GM18511 (cell line): ENCODE results near the gene MCUB.
"Not testable (repeated sequence)": the region's sequence is repeated elsewhere in the genome, so short reads cannot be mapped to it uniquely, and the experiment has no call there.

ENCODE experiments used
- ATAC-seq: cut with Tn5 transposase; IDR thresholded peaks from one replicate; pipeline ENCODE4 v1.9.1; 2021; ENCODE audit warnings: mild to moderate bottlenecking, moderate library complexity; ENCODE audit not compliant: unreplicated experiment

The MCUB gene

DNA sequence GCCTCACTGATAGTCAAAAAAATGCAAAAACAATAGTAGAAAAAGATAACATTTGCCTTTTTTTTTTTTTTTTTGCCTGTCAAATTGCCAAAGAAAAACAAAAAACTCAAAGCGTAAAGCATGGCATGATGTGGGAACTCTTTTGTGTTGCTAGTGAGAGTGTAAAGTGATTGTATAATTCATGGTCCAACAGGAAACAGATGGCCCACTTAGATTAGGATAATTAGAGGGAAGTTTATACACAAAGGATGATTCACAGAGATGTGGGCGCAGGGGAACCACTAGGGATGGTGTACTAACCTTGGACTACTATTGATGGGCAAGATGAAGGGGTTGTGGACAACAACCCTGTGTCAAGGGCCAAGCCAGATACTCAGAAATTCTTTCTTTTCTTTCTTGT lies 16.4 kb downstream of the MCUB start:
- ATAC-seq: no peak

DNA sequence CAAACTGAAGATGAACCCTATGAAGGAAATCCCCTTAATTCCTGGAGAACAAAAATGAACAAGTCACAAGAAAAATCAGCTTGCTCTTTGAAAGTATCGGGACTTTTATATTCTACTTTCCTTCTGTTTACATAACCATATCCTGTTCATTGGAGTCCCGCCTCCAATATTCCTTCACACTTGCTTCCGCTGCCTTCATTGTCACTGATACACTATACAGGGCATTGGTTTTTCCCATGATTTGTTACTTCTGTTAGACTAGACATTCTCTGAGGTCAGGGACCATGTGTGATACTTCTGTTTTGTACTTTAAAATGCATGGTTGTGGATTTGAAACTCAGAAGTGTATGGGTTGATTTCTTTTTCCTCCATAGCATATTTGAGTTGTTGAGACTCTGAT lies 18.8 kb downstream of the MCUB start:
- ATAC-seq: no peak

DNA sequence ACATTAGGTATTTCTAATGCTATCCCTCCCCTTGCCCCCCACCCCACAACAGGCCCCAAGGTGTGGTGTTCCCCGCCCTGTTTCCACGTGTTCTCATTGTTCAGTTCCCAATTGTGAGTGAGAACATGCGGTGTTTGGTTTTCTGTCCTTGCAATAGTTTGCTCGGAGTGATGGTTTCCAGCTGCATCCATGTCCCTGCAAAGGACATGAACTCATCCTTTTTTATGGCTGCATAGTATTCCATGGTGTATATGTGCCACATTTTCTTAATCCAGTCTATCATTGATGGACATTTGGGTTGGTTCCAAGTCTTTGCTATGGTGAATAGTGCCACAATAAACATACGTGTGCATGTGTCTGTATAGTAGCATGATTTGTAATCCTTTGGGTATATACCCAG lies 20.0 kb downstream of the MCUB start:
- not testable (repeated sequence) for ATAC-seq

DNA sequence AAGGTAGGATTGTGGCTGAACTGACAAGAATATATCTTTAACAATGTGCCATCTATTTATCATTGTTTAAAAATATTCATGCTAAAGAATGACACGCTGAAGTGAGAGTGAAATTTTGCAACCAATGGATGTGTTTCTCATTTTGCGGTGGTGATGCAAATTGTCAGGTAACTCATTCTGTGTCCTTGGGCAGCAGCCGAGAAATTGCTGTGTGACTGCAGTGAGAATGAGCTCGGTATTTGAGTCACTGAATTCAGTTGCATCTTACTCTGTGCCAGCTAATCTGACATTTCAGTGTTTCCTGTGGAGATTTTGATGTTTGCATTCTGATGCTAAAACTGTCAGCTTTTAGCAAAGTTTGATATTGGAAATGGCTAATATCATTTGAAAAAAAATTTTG lies 28.1 kb downstream of the MCUB start:
- peak; percentile 98 for ATAC-seq

DNA sequence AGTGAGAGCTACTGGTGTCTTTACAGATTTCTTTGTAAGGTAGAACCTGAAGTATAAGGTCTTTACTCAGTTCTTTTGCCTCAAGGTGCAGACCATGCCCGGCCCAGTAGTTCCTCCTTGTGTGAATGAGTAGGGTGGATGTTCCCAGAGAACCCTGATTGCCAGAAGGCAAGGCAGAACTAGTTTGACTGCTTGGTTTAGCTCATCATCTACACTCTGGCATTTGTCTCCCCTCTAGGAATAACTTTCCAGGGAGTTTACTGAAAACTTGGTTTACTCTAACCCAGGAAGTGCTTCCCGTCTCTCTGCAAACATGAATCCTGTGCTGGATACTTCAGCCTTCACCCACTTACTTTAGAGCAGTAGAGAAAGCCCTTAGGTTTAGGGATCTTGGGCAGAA lies 29.1 kb downstream of the MCUB start:
- ATAC-seq: no peak

DNA sequence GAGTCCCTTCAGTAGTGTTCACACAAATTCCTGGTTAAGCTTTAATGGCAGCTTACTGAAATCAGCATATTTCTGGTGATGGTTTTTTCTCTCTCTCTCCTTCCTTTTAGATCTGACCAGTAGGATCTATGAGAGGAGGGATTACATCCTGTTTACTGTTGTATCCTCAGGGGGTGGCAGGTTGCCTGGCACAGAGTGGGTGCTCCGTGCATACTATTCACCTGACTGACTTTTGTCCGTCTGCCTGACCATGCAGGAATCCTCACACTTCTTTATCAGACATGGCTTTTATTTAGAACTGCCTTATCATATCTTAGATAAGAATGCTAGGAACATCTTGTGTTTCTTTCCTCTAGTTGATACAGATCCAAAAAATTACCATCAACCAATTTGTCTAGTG lies 29.6 kb downstream of the MCUB start:
- no peak for ATAC-seq

DNA sequence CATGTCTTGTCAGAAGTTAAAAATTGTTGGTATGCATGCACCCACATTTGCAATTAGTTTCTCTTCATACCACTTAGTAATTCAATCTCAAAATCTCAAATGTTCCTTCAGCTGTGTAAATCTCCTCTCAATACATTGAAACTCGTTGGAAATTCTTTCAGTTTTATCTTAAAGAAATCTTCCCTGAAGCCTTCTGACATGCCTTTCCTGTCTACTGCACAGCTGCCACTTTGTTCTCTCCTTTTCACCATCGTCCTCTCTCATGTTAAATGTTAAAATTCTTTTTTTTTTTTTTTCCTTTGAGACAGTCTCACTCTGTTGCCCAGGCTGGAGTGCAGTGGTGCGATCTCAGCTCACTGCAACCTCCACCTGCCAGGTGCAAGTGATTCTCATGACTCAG lies 30.9 kb downstream of the MCUB start:
- ATAC-seq: no peak

DNA sequence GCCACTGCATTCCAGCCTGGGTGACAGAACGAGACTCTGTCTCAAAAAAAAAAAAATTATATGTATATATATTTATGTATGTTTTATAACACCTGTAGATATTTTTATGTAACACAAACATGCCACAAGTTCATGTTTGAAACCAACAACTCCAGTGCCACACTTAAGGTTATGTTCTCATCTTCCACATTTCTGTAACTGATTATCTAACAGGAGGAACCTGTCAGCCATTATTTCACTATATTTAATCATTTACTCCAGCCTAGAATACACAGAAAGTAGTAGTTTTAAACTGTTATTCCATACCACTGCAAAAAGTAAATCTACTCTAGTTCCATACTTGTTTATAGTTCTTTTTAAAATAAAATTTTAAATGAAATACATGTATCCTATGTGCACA lies 32.3 kb downstream of the MCUB start:
- peak; percentile 34 for ATAC-seq

DNA sequence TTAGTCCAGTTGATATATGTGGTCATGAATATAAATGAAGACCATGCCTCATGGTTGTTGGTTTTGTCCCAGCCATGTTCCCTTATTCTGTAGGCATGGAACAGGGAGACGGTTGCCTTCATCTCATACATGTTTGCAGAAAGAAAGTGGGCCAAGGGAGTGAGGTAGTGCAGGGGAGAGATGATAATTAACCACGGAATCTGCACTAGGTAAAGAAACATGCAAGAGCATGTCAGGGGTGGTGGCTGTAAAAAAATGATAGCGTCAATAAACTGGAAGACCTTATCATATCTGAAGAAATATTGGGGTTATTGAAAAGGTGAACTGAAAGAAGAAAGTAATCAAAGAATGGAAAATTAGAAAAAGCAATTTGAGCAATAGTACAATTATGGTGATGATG lies 35.1 kb downstream of the MCUB start:
- not testable (repeated sequence) for ATAC-seq

DNA sequence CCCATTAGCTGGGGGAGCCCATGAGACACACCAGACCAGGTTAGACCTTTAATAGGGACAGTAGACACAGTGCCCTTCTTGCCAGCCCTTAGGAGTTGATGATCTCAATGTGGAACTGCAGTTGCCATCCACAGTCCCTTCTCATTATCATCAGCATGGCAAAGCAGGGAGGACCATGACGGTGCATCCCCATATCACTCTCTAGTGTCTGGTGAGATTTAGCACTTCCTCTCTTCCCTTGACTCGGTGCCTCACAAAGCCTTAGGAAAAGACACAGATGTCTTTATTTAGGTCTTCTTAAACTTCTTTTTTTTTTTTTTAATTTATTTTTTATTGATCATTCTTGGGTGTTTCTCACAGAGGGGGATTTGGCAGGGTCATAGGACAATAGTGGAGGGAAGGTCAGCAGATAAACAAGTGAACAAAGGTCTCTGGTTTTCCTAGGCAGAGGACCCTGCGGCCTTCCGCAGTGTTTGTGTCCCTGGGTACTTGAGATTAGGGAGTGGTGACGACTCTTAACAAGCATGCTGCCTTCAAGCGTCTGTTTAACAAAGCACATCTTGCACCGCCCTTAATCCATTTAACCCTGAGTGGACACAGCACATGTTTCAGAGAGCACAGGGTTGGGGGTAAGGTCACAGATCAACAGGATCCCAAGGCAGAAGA lies 36.5 kb downstream of the MCUB start:
- not testable (repeated sequence) for ATAC-seq

DNA sequence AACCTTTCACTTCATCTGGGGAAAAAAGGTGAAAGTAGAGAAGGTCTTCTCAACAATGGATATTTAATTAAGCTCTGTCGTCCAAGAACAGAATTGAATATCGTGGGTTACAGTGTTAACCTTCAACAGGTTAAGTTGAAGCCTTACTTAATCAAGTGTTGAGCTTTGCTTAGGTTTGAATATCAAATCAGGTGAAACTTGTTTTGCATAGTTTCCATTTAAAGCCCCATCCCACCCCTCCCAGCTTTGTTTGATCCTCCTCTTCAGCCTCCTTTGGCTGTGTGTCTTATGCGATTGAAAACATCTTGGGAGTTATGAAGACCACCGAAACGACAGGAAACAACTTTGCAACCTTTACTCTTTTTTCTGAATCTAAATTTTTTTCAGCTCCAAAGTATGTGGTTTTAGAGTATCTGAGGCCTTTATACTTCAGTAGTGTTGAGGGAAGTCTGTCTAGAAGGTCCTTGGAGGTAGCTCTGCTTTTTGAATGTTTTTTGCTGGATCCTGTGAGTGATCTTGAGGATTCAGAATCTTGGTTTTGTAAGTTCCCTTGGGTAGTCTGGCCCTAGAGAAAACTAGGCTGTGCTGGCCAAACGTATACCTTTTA lies 39.1 kb downstream of the MCUB start:
- no peak for ATAC-seq

DNA sequence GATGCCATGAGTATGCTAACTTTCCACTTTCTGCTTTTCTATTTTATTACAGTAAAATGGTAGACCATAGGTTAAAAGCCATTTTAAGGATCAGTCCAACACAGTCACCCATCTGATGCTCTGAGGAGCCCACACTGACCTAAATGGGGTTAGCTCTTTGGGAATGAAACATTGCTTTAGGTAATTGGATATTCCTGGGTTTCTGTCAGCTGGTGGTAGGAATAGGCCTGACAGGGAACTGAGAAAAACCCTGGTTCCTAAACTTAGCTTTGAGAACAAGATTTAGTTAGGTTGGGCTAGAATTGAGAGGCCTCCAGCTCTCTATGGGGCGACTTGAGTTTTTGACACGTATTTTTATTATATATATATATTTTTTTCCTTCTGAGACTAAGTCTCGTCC lies 40.4 kb downstream of the MCUB start:
- no peak for ATAC-seq

DNA sequence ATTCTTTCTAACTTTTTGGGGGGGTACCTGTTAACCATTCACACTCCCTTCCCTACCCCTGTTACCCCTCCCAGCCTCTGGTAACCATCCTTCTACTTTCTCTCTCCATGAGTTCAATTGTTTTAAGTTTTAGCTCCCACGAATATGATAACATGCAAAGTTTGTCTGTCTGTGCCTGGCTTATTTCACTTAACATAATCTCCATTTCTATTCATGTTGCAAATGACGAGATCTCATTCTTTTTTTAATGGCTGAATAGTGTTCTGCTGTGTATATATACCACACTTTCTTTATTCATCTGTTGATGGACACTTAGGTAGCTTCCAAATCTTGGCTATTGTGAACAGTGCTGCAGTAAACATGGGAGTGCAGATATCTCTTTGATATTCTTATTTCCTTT lies 41.3 kb downstream of the MCUB start:
- ATAC-seq: no peak

DNA sequence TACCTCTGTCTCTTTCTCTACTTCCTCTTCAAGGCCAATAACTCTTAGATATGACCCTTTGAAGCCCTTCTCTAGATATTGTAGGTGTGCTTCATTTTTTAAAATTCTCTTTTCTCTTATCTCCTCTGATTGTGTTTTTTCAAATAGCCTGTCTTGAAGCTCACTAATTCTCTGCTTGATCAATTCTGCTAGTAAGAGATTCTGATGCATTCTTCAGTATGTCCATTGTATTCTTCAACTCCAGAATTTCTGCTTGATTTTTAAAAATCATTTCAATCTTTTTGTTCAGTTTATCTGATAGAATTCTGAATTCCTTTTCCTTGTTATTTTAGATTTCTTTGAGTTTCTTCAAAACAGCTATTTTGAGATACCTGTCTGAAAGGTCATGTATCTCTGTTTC lies 47.9 kb downstream of the MCUB start:
- no peak for ATAC-seq

DNA sequence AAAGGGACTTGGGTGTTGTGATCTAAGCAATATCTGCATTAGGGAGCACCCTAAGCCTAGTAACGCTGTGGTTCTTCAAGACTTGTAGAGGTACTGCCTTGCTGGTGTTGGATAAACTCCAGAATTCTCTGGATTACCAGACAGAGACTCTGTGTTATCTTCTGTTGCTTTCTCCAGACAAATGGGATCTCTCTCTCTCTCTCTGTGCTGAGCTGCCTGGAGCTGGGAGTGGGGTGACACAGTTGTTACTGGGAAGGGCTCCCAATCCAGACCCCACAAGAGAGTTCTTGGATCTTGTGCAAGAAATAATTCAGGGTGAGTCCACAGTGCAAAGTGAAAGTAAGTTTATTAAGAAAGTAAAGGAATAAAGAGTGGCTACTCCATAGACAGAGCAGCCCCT lies 48.8 kb downstream of the MCUB start:
- ATAC-seq: no peak

DNA sequence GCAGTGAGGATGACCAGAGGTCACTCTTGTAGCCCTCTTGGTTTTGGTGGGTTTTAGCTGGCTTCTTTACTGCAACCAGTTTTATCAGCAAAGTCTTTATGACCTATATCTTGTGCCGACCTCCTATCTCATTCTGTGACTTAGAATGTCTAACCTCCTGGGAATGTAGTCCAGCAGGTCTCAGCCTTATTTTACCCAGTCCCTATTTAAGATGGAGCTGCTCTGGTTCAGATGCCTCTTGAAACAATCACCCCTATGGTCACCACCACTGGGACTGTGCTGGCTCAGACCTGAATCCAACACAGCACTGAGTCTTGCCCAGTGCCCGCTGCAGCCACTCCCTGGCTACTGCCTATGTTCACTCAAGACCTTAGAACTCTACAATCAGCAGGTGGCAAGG lies 49.4 kb downstream of the MCUB start:
- no peak for ATAC-seq

DNA sequence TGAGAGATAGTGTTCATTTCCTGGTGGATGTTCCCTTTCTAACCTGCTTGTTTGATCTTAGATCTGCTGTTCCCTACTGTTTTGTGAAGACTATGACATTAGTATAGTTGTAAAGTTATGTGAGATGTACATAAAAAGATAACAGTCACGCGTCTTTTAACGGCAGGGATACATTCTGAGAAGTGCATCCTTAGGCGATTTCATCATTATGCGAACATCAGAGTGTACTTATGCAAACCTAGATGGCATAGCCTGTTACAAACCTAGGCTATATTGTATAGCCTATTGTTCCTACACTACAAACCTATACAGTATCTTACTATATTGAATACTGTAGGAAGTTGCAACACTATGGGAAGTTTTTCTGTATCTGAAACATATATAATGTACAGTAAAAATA lies 50.4 kb downstream of the MCUB start:
- ATAC-seq: no peak

DNA sequence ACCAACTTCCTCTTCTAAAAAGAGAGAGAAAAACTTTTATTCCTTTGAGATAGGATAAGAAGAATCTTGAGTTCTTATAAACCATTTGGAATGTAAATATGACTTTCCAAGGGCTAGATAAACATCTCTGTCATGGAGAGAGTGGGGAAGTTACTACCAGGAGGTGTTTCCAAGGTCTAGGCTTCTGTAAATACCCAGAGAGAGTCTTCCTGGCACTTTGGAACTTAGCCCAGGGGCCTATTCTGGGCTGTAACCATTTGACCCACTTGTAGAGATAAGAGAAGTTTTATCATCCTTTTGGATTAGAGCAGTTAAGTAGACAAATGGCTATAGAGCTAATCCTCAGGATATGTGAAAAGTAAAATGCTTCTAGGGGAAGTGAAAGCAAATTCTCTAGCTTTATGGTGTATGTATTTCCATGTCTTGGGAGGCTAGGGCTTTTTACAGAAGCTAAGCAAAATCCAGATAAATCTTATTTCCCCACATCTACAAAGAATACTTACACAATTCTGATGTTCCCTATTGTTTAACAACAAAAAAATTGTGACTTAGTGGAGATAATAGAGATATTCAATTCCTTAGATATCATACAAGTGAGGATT lies 51.1 kb downstream of the MCUB start:
- no peak for ATAC-seq

DNA sequence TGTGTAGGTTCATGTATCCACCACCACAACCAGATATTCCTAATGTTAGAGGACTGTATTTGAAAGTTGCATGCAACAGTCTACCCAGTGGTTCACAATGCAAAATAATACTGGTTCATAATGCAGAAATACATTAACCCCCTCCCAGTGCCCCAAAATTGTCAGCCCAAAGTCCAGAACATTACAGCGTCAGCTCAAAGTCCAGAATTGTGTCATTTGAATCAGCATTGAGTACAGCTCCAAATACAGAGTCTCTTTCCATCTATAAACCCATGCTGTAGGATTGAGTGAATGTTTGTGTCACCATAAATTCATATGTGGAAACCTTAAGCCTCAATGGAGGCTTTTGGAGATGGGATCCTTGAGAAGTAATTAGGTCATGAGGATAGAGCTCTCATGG lies 54.0 kb downstream of the MCUB start:
- ATAC-seq: no peak

DNA sequence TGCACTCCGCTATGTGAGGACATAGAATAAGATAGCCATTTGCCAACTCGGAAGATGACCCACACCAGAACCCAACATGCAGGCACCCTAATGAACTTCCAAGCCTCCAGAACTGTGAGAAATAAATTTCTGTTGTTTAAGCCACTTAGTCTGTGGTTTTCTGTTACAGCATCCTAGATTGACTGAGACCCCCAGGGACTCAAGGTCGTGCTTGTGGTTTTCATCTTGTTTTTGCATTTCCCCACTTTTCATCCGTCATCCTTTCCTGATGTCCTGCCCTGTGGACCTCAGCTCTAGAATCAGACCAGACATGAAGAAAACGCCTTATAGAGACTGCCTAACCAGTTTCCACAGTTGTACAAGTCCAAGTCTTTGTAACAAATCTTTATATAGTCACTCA lies 54.4 kb downstream of the MCUB start:
- ATAC-seq: no peak

DNA sequence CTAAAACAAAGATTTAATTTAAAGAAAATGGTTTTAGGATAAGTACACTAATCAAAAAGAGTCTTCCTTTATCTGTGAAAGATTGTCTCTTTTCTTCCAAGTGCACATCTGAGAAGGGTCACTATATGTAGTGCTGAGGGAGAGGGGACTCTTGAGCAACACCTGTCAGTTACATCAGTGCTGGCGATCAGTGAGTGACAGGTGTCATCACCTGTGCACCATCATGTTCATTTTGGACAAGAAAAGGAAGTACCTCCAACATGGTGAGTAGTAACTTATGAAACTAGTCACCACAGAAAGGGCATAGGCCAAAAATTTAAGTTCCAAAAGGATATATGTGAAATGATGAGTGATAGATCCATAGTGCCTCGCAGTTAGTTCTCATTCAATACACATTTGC lies 55.7 kb downstream of the MCUB start:
- no peak for ATAC-seq

DNA sequence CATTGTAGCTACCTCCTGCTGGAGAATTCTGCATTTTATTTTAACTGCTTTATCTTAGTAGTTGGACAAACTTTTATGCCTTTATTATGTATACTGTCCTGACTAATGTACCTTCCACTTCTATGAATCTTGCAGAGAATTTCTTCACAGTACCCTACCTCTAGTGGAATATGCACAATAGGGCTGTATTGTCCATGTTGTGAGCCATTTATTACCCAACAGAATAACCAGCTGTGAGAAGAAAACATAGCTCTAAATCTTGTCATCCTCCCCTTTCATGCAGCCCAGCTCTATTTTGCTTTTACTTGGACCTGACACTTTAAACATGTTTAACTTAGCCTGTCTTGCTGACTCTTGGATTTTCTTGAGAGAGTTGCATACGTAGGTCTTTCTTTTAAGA lies 56.2 kb downstream of the MCUB start:
- ATAC-seq: no peak

DNA sequence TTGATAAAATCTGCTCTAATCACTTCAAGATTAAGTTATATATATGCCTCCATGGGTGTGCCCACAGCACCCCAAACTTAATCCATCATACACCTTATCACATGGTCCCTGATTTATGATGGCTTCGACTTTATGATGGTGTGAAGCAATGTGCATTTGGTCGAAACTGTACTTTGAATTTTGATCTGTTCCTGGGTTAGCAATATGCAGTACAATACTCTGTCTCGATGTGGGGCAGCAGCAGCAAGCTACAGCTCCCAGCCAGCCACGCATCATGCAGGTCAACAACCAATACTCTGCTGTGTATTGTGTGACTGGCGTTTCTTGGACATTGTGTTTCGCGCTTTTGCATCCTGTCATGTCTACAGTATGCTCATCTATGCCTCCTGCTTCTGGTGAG lies 62.6 kb downstream of the MCUB start:
- no peak for ATAC-seq
